Measurements from ENCODE around the gene CLCN1.

- TF ChIP-seq CTCF (conservative IDR thresholded peaks at IDR 0.05; ENCODE audit: low read length) (no peak), EZH2phosphoT487 (IDR thresholded peaks at IDR 0.05; ENCODE audit: borderline replicate concordance) (no peak)
Measured at GRCh38 chr7:143288836-143289235, 27.1 kb upstream of the CLCN1 start.
